Mesenchymal stem cell (in vitro differentiated cells and primary cell): ENCODE results near the gene DKKL1.

Source experiments
- DNase-seq: peaks from one replicate; pipeline ENCODE4 v3.0.0-alpha.2; 2013
- H2AFZ ChIP-seq: one replicate; pipeline ENCODE4 v1.6.1; 2013; ENCODE audit warnings: low read depth, mild to moderate bottlenecking, control low read depth, inconsistent platforms, low read length, moderate library complexity
- H2AK5ac ChIP-seq: 2 replicates; pipeline ENCODE4 v1.6.1; 2013; ENCODE audit warnings: low read length, moderate library complexity, mild to moderate bottlenecking, inconsistent platforms; ENCODE audit not compliant: severe bottlenecking
- H2BK120ac ChIP-seq: one replicate; pipeline ENCODE4 v1.6.1; 2013; ENCODE audit warnings: low read depth, mild to moderate bottlenecking, inconsistent platforms, low read length, moderate library complexity
- H2BK12ac ChIP-seq, 2 experiments: one replicate each; pipeline ENCODE4 v1.6.1; 2013; ENCODE audit warnings: inconsistent platforms in 2 of 2, low read length in 2 of 2, mild to moderate bottlenecking in 2 of 2, moderate library complexity in 2 of 2, control low read depth in 1 of 2
- H2BK15ac ChIP-seq: one replicate; pipeline ENCODE4 v1.6.1; 2013; ENCODE audit warnings: mild to moderate bottlenecking, low read depth, inconsistent platforms; ENCODE audit not compliant: poor library complexity, severe bottlenecking
- H2BK5ac ChIP-seq: 2 replicates; pipeline ENCODE4 v1.6.1; 2013; ENCODE audit warnings: low read depth, mild to moderate bottlenecking, low read length, control low read depth, inconsistent platforms; ENCODE audit not compliant: poor library complexity, severe bottlenecking
- H3K14ac ChIP-seq, 2 experiments: one replicate each; pipeline ENCODE4 v1.6.1; 2013; ENCODE audit warnings: inconsistent platforms in 2 of 2, low read length in 2 of 2, control low read depth in 1 of 2, mild to moderate bottlenecking in 1 of 2, moderate library complexity in 1 of 2
- H3K18ac ChIP-seq, 2 experiments: one replicate each; pipeline ENCODE4 v1.6.1; 2013; ENCODE audit warnings: inconsistent platforms in 2 of 2, low read length in 2 of 2, control low read depth in 1 of 2, low read depth in 1 of 2, mild to moderate bottlenecking in 1 of 2
- H3K23ac ChIP-seq, 2 experiments: one replicate each; pipeline ENCODE4 v1.6.1; 2013; ENCODE audit warnings: inconsistent platforms in 2 of 2, low read length in 2 of 2, mild to moderate bottlenecking in 2 of 2, moderate library complexity in 2 of 2, control low read depth in 1 of 2
- H3K27ac ChIP-seq: 2 replicates; pipeline ENCODE4 v1.5.1; 2013; ENCODE audit warnings: mild to moderate bottlenecking, moderate library complexity, low read length, control low read depth, inconsistent platforms; ENCODE audit not compliant: poor library complexity, severe bottlenecking
- H3K27me3 ChIP-seq, 2 experiments: 2 replicates each; pipeline versions ENCODE4 v1.6.1 to v1.7.0; 2013; ENCODE audit warnings: low read length in 2 of 2, mild to moderate bottlenecking in 2 of 2, moderate library complexity in 2 of 2, control low read depth in 1 of 2, inconsistent platforms in 1 of 2; ENCODE audit not compliant: control insufficient read depth in 1 of 2, insufficient read depth in 1 of 2
- H3K36me3 ChIP-seq, 2 experiments: 2 replicates each; pipeline versions ENCODE4 v1.6.1 to v1.7.0; 2013; ENCODE audit warnings: low read length in 2 of 2, control low read depth in 1 of 2, inconsistent platforms in 1 of 2, low read depth in 1 of 2, mild to moderate bottlenecking in 1 of 2; ENCODE audit not compliant: insufficient read depth in 2 of 2, control insufficient read depth in 1 of 2
- H3K4ac ChIP-seq, 2 experiments: one replicate each; pipeline ENCODE4 v1.6.1; 2013; ENCODE audit warnings: inconsistent platforms in 2 of 2, low read length in 2 of 2, mild to moderate bottlenecking in 2 of 2, moderate library complexity in 2 of 2, control low read depth in 1 of 2, low read depth in 1 of 2
- H3K4me1 ChIP-seq: 2 replicates; pipeline ENCODE4 v1.6.1; 2013; ENCODE audit warnings: low read depth, low read length, control low read depth; ENCODE audit not compliant: control insufficient read depth, insufficient read depth
- H3K4me2 ChIP-seq: 2 replicates; pipeline ENCODE4 v1.6.1; 2013; ENCODE audit warnings: low read length, mild to moderate bottlenecking, inconsistent platforms; ENCODE audit not compliant: poor library complexity, severe bottlenecking
- H3K4me3 ChIP-seq, 2 experiments: 2 replicates each; pipeline versions ENCODE4 v1.5.1 to v1.7.0; 2013; ENCODE audit warnings: low read length in 2 of 2, mild to moderate bottlenecking in 2 of 2, control low read depth in 1 of 2, low read depth in 1 of 2; ENCODE audit not compliant: insufficient read depth in 1 of 2
- H3K79me1 ChIP-seq: replicated peaks from 2 replicates; pipeline ENCODE4 v1.6.1; 2013; ENCODE audit warnings: mild to moderate bottlenecking, control low read depth, low read length, inconsistent platforms; ENCODE audit not compliant: poor library complexity, severe bottlenecking
- H3K9ac ChIP-seq: 2 replicates; pipeline ENCODE4 v1.7.0; 2013; ENCODE audit warnings: mild to moderate bottlenecking, low read length, moderate library complexity
- H3K9me3 ChIP-seq: 2 replicates; pipeline ENCODE4 v1.7.0; 2013; ENCODE audit warnings: mild to moderate bottlenecking, low read length; ENCODE audit not compliant: control insufficient read depth
- H4K8ac ChIP-seq: one replicate; pipeline ENCODE4 v1.6.1; 2013; ENCODE audit warnings: inconsistent platforms, mild to moderate bottlenecking, low read length, moderate library complexity
- H4K91ac ChIP-seq: one replicate; pipeline ENCODE4 v1.6.1; 2013; ENCODE audit warnings: mild to moderate bottlenecking, low read length, inconsistent platforms
- WGBS: methylation state at CpG from one replicate; pipeline ENCODE4 v1.1.7; 2013; ENCODE audit warnings: mixed read lengths; 5-methylcytosine and 5-hydroxymethylcytosine counted together

Gene DKKL1

GRCh38 chr19:49338691-49339300, 24.9 kb upstream of the DKKL1 start:
- Histone ChIP-seq H3K14ac (no peak overlapping the region), H3K36me3 (peaks cover 19 to 86% of the 10 kb centered on the region in 2 experiments), H3K27me3 (peaks cover 0 to 13% of the 10 kb centered on the region in 2 experiments), H3K4me3 (peak overlapping the region in 1 of 2 experiments; percentile 65), H4K8ac (no peak overlapping the region), H3K23ac (no peak overlapping the region), H3K4me1 (peaks cover 3% of the 10 kb centered on the region), H3K79me1 (peaks cover 33% of the 10 kb centered on the region), H2BK15ac (no peak overlapping the region), H2BK12ac (no peak overlapping the region), H3K4ac (no peak overlapping the region), H3K9me3 (no peaks in the 10 kb centered on the region), H2AK5ac (no peak overlapping the region), H4K91ac (no peak overlapping the region), H2BK120ac (no peak overlapping the region), H3K4me2 (no peak overlapping the region), H2BK5ac (no peak overlapping the region), H3K18ac (peak overlapping the region in 1 of 2 experiments; percentile 34), H3K27ac (no peak overlapping the region), H3K9ac (no peak overlapping the region), H2AFZ (no peak overlapping the region)
- DNase-seq, result peak; percentile 29
- 28% methylated on average over 26 of the region's 30 CpGs for WGBS

- no peak overlapping the region for H3K14ac ChIP-seq
- WGBS, result 29% methylated on average over 43 of the region's 47 CpGs
Observed at GRCh38 chr19:49339301-49340068, 24.2 kb upstream of the DKKL1 start.

GRCh38 chr19:49340069-49340864, 23.4 kb upstream of the DKKL1 start:
- no peak overlapping the region for H4K8ac ChIP-seq
- no peaks in the 10 kb centered on the region for H3K9me3 ChIP-seq
- H3K23ac ChIP-seq, result no peak overlapping the region
- H3K4ac ChIP-seq, result no peak overlapping the region
- no peak overlapping the region for H2BK12ac ChIP-seq
- H3K4me2 ChIP-seq, result no peak overlapping the region
- H3K18ac ChIP-seq, result no peak overlapping the region
- H3K4me1 ChIP-seq, result peaks cover 1% of the 10 kb centered on the region
- H3K14ac ChIP-seq, result no peak overlapping the region
- no peak overlapping the region for H2AK5ac ChIP-seq
- no peak overlapping the region for H4K91ac ChIP-seq
- no peak overlapping the region for H2BK15ac ChIP-seq
- H3K79me1 ChIP-seq, result peaks cover 40% of the 10 kb centered on the region
- H3K36me3 ChIP-seq, result peaks cover 25 to 91% of the 10 kb centered on the region in 2 experiments
- H3K27me3 ChIP-seq, result peaks cover 0 to 13% of the 10 kb centered on the region in 2 experiments
- 49% methylated on average over 34 of the region's 36 CpGs for WGBS
- no peak overlapping the region for H3K27ac ChIP-seq
- no peak overlapping the region for H2BK5ac ChIP-seq
- peak overlapping the region in 1 of 2 experiments; percentile 65 for H3K4me3 ChIP-seq
- no peak overlapping the region for H3K9ac ChIP-seq
- no peak overlapping the region for H2AFZ ChIP-seq
- no peak overlapping the region for H2BK120ac ChIP-seq
- no peak for DNase-seq

More at GRCh38 chr19:49339301-49340068, 24.2 kb upstream of the DKKL1 start:
- peak; percentile 70 for DNase-seq
- Histone ChIP-seq H3K4me1 (peaks cover 1% of the 10 kb centered on the region), H3K9ac (no peak overlapping the region), H3K4me3 (peak overlapping the region in 1 of 2 experiments; percentile 65), H3K36me3 (peaks cover 19 to 87% of the 10 kb centered on the region in 2 experiments), H3K23ac (no peak overlapping the region), H4K8ac (peak overlapping the region; percentile 8), H3K9me3 (no peaks in the 10 kb centered on the region), H2BK120ac (no peak overlapping the region), H2BK5ac (no peak overlapping the region), H4K91ac (peak overlapping the region; percentile 47), H3K27ac (no peak overlapping the region), H2AFZ (no peak overlapping the region), H2BK12ac (no peak overlapping the region), H2AK5ac (no peak overlapping the region), H3K79me1 (peaks cover 34% of the 10 kb centered on the region), H3K18ac (peak overlapping the region in 1 of 2 experiments; percentile 34), H3K4ac (peak overlapping the region in 1 of 2 experiments; percentile 21), H2BK15ac (no peak overlapping the region), H3K27me3 (peaks cover 0 to 13% of the 10 kb centered on the region in 2 experiments), H3K4me2 (no peak overlapping the region)
